GM18505 (cell line): ENCODE measurements around the gene SH3YL1.

Experiments used
- ATAC-seq: cut with Tn5 transposase; IDR thresholded peaks from one replicate; pipeline ENCODE4 v1.9.1; 2021; ENCODE audit not compliant: unreplicated experiment
- POLR2A ChIP-seq: IDR thresholded peaks from 4 replicates; pipeline ENCODE4 v1.6.1; 2011; ENCODE audit warnings: borderline replicate concordance; ENCODE audit not compliant: insufficient read depth, insufficient read length; ENCODE audit errors: extremely low read depth

SH3YL1 gene

DNA sequence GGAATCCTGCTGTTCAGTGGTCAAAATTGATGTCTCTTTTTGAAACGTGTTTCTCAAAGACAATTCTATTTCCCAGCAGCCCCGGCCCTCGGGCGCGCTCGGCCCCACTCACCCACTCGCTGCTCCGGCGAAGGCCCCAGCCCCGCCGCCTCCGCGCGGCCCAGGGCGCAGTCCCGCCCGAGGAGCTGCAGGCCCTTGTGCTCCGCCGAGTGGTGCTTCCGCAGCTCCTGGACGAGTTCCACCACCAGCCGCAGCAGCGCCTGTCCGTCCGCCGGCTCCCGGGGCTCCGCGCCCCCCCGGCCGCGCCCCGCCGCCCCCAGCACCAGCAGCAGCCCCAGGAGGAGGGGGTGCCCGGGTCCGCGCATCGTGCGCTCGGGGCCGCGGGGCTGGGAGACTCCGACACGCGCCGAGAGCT is 23.6 kb upstream of the SH3YL1 start:
- ATAC-seq, result no peak
- no peak for TF ChIP-seq POLR2A

- ATAC-seq, result no peak
- no peak for TF ChIP-seq POLR2A
These were observed 23.1 kb upstream of the SH3YL1 start for GRCh38 chr2:286774-287392.

GRCh38 chr2:286035-286434 is 22.2 kb upstream of the SH3YL1 start:
- no peak for TF ChIP-seq POLR2A
- no peak for ATAC-seq

DNA sequence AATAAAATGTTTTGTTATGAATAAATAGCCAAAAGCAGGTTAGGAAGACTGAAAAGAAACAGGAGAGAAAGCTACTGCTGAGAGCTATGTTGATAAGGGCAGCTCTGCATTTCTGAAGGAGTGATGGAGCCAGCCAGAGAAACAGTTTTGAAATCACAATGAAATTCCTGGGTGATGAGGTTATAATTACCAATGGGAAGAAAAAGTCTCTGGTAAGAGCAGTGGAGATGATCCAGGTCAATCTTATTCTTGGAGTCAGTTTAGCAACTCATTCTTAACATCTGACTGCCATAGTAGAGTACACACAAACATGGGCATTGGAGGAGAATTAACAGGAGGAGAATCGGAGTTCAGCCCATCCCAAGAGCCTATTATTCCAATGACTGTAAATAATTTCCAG is 21.7 kb upstream of the SH3YL1 start:
- no peak for TF ChIP-seq POLR2A
- no peak for ATAC-seq

GRCh38 chr2:284896-285492 is 21.2 kb upstream of the SH3YL1 start:
- TF ChIP-seq POLR2A, result no peak
- no peak for ATAC-seq

DNA sequence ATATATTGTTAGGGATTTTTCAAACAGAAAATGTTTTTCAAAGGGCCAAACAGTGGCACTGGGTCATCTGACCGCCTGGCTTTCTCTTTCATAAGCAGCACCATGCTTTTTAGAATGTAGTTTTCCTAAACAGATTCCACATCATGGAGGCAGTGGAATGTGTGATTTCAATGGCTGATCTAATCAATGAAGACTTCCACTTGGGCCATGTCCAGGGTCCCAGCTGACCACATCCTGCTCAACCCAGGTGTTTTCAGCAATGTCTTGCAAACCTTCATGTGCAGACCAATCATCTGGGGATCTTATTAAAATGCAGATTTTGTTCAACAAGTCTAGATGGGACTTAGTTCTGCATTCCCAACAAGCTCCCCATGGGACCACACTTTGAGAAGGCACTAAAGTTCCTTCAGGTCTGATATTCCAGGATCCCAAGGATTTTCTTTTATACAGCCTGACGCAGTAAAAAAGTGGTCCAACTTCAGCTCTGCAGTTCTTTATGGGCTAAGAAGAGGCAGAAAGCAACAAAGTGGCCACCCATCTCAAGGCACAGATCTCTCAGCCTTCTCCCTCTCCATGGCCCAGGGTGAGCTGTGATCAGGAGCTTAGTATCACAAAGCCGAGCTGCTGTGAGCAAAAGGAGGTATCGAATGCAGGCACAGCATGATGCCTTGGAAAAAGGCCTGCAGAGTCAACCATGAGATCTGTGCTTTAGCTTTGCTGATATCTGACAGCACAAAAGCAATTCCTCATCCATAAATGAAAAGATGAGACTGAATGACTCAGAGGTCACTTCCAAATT is 20.4 kb upstream of the SH3YL1 start:
- ATAC-seq, result no peak
- no peak for TF ChIP-seq POLR2A

- no peak for ATAC-seq
- TF ChIP-seq POLR2A, result no peak
These were observed 18.8 kb upstream of the SH3YL1 start for GRCh38 chr2:282371-283263.

- no peak for TF ChIP-seq POLR2A
- ATAC-seq, result no peak
These were observed 17.5 kb upstream of the SH3YL1 start for GRCh38 chr2:281381-281780.

GRCh38 chr2:280650-281110 is 16.8 kb upstream of the SH3YL1 start:
- ATAC-seq, result no peak
- no peak for TF ChIP-seq POLR2A

DNA sequence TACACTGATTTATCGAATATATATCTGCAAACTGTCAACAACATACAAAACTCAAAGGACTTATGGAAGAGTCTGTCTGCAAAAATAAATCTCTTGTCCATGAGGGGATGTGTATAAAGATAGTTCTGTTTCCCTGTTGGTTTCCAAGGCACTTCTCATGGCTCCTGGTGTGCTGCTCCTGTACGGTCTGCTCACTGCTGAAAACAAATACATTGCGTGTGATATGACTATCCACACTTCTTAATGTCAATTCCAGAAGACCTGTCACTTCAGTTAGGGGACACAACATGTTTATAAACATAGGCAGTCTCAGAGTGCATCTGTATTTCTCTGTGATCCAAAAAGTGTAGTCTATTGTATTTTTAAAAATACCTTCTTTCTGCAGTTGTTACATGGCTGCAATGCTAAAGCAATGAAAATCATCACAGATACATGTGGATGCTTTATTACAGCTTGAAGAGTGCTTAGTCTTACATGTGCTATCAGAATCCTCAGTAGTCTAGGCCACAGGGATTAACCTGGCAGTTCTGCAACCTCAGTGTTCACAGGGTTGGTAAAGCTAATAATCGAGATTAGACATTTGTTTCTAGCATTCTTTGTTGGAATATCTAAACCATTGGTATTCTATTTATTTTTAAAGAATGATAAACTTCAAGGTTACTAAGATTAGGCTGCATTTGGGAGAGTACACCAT is 16.3 kb upstream of the SH3YL1 start:
- no peak for ATAC-seq
- no peak for TF ChIP-seq POLR2A

GRCh38 chr2:279366-279765 is 15.5 kb upstream of the SH3YL1 start:
- TF ChIP-seq POLR2A, result no peak
- ATAC-seq, result no peak

- no peak for ATAC-seq
- no peak for TF ChIP-seq POLR2A
These were observed 15.1 kb upstream of the SH3YL1 start for GRCh38 chr2:278927-279320.
